Stimulated activated CD8-positive, alpha-beta memory T cell treated with anti-CD3 and anti-CD28 coated beads, Interleukin-12 subunit alpha, Interleukin-12 subunit beta, amount 100 ng/mL, for 4 hours (primary cell): ENCODE measurements around the gene SLC22A8.
"Not testable (repeated sequence)": the region's sequence is repeated elsewhere in the genome, so short reads cannot be mapped to it uniquely, and the experiment has no call there.

Source experiments
- DNase-seq: peaks from one replicate; pipeline ENCODE4 v3.0.0-alpha.2; 2020; ENCODE audit warnings: low read depth

The SLC22A8 gene

DNA sequence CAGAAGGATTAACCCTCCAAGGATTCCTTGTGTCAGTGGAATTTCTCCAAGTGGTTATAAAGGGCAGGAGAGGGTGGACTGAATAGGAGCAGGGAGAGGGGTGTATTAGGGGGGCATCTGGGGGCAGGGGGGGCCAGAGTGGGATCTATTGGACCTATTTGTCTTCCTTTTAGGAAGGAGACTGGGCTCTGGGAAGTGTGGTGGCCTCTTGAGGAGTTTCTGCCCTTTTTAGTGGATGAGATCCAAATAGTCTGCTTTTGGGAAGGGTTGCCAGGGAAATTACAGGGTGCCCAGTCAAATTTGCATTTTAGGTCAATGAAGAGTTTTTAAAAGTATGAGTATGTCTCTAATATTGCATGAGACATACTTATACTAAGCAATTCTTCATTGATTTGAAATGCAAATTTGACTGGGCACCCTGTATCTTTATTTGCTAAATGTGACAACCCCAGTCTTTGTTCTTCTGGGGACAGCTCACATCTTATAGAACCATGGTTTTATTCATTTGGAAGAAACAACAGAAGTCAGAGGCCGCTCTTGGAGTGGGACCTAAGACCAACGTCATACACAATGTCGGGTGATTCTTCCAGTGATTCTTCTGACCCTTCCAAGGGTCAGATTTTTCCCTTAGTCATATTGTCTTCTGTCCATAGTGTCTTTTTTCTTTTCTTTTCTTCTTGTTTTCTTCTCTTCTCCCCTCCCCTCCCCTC, 30.4 kb downstream of the SLC22A8 start:
- no peak for DNase-seq

GRCh38 chr11:62984451-62984991, 31.1 kb downstream of the SLC22A8 start, which contains the start of gene SLC22A6:
Gene SLC22A6, minus strand, starts transcription at chr11:62984967. Its CDS starts 277 bp downstream, at chr11:62984690.
- no peak for DNase-seq

DNA sequence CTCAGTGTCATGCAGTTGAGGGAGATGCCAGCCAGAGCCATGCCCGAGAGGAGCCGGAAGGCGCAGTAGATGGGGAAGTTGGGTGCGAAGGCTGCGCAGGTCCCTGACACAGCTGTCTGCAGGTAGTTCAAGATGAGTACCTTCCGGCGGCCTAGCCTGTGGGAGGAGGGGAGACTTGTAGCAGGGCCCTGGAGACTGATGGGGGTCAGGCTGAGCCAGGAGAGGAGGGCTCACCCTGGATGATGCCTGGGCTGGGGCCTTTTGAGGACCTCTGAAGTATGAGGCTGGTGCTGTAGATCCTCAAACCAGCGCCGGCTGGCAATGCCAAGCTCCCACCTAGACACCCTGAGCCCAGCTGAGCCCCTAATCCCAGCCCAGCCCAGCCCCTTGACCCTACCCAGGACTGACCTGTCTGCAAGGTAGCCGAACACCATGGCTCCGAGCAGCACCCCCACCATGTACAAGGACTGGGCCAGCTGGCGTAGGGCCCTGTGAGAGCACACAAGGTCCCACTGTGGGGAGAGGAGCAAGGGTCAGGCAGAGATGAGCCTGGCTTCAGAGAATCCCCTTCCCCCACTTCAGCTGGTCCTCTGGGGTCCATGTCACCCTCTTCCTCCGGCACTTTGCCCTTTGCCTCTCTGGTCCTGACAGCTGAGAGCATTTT, 32.0 kb downstream of the SLC22A8 start:
- DNase-seq = no peak

GRCh38 chr11:62981743-62982142, 33.9 kb downstream of the SLC22A8 start:
- DNase-seq = no peak

DNA sequence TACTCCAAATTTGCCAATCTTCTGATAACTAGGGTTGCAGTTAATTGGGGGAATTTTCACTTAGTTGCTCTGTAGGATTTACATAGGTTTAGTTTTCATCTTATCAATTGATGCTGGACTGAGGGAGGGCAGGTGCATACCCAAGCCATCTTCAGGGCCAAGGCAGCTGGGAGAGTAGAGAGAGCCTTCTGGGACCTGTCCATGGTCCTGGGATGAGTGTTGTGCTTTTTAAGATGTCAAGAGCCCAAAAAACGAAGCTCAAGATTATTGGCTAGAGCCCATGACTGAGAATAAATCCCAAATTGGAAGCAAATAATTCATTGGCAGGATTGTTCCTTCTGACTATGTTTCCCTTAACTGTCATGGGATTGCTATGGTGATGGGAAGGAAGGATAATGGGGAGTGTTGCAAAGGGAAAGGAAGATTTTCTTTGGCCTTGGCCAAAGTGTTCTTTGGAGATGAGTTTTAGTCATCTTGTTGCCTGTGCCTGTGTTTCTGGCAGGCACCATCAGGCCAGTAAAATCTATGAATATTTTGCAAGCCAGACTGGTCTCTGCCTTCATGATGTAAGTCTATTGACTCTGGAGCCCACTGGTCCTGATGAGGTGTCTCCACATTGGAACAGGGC, 35.4 kb downstream of the SLC22A8 start:
- no peak for DNase-seq

DNA sequence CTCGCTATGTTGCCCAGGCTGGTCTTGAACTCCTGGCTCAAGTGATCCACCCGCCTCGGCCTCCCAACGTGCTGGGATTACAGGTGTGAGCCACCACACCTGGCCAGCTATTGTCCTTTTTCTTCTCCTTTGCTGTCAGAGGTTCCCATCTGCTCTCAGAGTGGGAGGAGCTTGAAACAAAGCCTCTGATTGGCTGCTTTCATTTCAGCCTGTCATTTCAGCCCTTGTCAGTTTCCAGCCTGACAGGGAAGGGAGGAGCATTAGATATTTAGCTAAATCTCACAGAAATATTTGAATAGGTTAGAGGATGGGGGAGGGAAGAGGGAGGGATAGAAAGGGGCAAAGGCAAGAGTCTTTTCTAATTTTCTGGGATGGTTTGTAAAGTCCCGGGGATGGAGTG, 39.5 kb downstream of the SLC22A8 start:
- no peak for DNase-seq

DNA sequence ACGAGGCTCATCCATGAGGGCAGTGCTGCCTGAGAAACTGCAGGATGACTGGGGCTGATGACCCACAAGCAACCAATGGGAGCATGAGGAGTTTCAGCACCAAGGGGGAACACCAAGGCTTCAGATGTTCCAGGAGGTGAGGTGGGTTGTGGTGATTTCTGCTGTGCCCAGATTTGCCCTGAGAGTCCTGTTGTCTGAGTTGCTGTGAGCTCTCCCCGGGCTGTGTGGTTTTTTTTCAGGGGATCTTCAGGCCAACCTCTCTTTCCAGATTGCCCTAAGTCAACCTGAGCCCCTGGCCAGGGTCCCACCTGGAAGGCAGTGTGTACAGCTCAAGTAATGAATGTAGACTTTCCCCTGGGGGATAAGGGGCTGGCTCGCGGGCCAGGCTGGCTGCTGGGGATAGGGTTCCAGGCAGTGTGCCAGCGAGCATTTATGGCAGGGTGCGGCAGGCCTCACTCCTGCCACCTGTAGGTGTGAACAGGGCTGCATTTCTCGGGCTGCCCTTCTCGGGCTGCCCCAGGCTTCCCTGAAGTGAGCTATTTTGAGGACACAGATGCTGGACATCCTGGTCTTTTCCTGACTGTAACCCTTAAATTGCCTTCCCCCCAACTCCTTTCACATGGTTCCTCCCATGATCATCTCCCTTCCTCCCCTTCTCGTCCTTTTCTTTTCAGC, 40.7 kb downstream of the SLC22A8 start:
- DNase-seq = no peak

DNA sequence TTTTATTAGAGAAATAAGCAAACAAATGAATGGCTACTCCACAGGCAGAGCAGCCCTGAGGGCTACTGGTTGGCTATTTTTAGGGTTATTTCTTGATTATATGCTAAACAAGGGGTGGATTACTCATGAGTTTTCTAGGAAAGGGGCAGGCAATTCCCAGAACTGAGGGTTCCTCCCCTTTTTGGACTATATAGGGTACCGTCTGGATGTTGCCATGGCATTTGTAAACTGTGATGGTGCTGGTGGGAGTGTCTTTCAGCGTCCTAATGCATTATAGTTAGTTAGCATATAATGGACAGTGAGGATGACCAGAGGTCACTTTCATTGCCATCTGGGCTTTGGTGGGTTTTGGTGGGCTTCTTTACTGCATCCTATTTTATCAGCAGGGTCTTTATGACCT, 50.1 kb downstream of the SLC22A8 start:
- DNase-seq = no peak

- no peak for DNase-seq
These were observed 53.2 kb downstream of the SLC22A8 start for GRCh38 chr11:62962391-62962790.

DNA sequence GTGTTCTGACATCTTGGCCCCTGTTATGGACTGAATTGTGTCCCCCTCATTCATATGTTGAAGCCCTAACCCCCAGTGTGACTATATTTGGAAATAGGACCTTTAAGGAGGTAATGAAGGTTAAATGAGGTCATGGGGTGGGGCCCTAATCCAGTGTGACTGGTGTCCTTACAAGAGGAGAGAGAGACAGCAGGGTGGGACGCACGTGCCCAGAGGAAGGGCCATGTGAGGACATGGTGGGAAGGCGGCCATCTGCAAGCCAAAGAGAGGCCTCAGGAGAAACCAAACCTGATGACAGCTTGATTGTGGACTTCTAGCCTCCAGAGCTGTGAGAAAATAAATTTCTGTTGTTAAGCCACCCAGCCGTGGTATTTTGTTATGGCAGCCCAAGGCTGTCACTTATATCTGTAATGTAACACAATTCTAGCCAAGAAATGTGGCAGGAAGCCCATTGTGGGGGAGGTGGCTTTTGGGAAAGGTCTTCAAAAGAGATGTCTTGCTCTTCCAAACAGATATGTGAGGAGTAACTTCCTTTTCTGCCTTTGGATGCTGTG, 54.5 kb downstream of the SLC22A8 start:
- no peak for DNase-seq

DNA sequence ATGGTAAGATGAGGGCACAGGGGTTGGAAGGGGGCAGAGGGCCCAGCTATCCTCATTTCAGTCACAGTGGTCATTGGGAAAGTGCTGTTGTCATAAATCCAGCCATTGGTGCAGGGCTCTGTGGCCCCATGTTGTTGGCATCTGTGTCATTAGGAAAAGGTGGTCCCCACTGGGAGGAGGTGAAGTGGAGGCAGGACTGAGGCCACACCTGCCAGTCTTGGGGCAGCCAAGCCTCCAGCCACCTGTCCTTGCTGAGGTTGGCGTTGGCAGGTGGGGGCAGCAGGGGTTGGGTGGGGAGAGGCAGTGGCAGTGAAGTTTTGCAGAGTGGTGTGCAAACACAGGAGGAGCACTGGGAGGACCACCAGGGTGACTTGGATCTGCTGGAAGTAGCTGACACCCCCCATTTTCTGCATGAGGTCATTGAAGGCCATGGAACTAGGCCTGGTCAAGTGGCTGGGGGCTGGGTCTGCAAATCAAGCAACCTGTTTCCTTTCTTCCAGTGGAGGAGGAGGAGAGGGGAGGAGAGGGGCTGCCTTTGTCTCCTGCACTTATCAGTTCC, 56.1 kb downstream of the SLC22A8 start:
- no peak for DNase-seq

DNA sequence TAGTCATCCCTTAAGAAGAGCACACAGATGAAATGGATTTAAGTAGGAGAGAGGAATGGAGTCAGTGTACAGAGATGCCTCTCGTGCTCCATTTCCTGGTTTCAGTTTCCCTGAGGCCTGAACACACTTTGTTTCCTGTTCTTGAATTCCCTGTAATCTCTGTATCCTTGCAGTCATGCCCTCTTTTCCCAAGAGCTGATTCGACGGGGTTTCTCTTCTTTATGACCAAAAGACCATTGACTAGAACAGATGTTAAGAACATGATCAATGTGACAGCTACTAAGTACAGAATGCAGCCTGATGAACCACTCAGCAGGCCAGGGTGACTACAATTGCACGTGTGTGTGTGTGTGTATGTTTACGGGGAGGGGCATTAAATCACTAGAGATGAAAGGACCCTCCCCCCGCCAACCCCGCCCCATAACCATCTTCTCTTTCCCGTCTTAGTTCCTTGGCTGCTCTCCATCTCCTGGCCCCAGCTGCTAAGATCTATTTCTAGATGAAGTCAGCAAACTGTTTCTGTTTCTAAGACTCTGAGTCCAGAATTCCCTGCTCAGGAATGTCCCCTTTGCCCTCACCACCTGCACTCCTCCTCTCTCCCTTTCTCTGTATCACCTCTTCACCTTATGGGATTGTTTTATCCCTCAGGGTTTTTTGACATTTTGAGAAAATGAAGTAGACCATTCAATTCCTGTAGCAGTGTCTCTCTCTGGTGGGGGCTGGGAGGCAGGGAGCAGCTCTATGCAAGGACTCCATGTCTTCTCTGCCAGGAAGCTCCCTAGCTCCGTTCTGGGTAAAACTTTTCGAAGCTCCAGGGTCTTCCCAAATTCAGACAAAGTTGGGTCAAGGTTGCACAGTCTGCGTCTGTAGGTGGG, 56.9 kb downstream of the SLC22A8 start:
- no peak for DNase-seq

DNA sequence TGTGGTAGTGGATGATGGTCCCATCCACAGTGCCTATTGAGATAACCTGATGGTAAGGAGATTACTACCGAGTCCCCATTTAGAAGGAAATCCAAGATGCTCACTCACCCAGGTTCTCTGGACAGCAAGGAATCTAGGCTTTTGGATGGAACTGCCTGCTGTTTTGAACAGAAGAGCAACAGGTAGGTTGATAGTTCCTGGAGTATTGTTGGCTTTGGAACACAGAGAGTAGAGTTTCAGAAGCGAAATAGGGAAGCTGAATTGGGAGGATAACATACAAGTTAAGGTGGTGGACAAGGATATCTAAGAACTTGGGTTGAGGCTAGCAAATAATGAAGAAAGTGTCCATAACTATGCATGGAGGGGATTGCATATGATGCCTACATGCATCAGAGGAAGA, 58.5 kb downstream of the SLC22A8 start:
- DNase-seq = no peak

- no peak for DNase-seq
These were observed 61.2 kb downstream of the SLC22A8 start for GRCh38 chr11:62954478-62954877.

DNA sequence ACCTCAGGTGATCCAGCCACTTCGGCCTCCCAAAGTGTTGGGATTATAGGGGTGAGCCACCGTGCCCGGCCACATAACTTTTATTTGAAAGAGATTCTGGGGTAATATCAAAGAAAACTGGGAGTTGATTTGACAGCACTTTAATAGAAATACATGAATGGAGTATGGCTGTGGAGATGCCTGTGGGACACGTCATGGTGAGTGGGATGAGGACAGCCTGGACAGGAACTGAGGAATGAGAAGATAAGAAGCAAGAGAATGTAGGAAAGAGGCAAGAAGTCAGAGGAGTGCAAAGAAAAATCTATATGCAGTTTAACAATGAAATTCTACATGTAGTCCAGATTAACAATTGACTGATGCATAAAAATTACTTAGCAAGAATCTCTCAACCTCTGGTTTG, 61.8 kb downstream of the SLC22A8 start:
- DNase-seq = no peak

DNA sequence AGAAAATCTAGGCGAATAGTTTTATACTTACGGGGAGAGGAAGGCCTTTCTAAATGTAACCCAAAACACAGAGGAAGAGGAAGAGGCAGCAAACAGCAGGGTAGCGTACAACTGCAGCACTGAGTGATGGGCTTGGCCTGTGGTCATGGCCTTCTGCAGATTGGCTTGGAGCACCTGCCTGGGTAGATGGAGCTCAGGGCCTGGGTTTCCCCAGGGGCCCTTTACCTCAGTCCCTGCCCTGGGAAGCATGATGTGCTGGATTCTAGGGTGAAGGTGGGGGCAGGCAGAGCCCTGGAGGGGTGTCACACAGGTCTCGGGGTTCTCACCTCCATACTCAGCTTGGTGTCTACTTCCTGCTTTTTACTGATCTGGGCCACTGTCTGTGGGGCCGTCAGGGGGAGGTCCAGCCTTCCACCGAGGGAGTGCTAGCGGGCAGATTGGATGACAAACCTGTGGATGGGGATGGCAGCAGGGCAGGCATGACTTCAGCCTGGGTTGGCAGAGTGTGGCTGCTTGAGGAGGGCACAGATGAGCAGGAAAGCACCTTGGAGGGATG, 66.8 kb downstream of the SLC22A8 start:
- DNase-seq = no peak

GRCh38 chr11:62945538-62945937, 70.1 kb downstream of the SLC22A8 start:
- DNase-seq = not testable (repeated sequence)
